WTC11 (cell line): ENCODE data around the gene SGCD. TPM values are rescaled to one million over a fixed set of nuclear protein-coding genes. Genes with fewer than 3 reads are reported as not detected.

Source experiments
- ATAC-seq: fragments of 200-7000 bp; cut with Tn5 transposase; 2 replicates; pipeline ENCODE4 v1.10.0; 2021; ENCODE audit warnings: mild to moderate bottlenecking, moderate library complexity
- CTCF ChIA-PET: fragments of 300-600 bp; sonication (Branson Sonifier 250); formaldehyde crosslinking; loops from one replicate; lab custom pipeline; 2021; ENCODE audit warnings: antibody characterized with exemption; lab: Charles Lee
- POLR2A ChIA-PET: fragments of 350-600 bp; sonication (Branson Sonifier 250); formaldehyde crosslinking; loops from one replicate; lab custom pipeline; 2021; ENCODE audit warnings: antibody characterized with exemption; lab: Charles Lee
- DNase-seq: peaks from one replicate; pipeline ENCODE4 v3.0.0; 2021; ENCODE audit warnings: low spot score
- H3K27ac Mint-ChIP-seq: 2 replicates; pipeline ENCODE4 v1.8.0; 2021; ENCODE audit warnings: mixed read lengths
- H3K27me3 Mint-ChIP-seq: 2 replicates; pipeline ENCODE4 v1.8.0; 2021; ENCODE audit warnings: low read depth, mild to moderate bottlenecking, moderate library complexity, mixed read lengths
- H3K36me3 Mint-ChIP-seq: 2 replicates; pipeline ENCODE4 v1.8.0; 2021; ENCODE audit warnings: mixed read lengths
- H3K4me1 Mint-ChIP-seq: 2 replicates; pipeline ENCODE4 v1.8.0; 2022; ENCODE audit warnings: mixed read lengths
- H3K4me3 Mint-ChIP-seq: 2 replicates; pipeline ENCODE4 v1.8.0; 2021; ENCODE audit warnings: mild to moderate bottlenecking, moderate library complexity, mixed read lengths
- H3K9me3 Mint-ChIP-seq: 2 replicates; pipeline ENCODE4 v1.8.0; 2021; ENCODE audit warnings: mixed read lengths
- CBFB ChIP-seq: sonication (generic); formaldehyde crosslinking; IDR thresholded peaks from 2 replicates; pipeline ENCODE4 v1.8.1; 2022; ENCODE audit warnings: mild to moderate bottlenecking, low read depth, missing genetic modification reagents
- EMX1 ChIP-seq: fragments of 250-450 bp; sonication (Bioruptor Pico); IDR thresholded peaks from 2 replicates; pipeline ENCODE4 v1.8.0; 2021; ENCODE audit warnings: mild to moderate bottlenecking
- FOXJ3 ChIP-seq: sonication (generic); formaldehyde crosslinking; IDR thresholded peaks from 2 replicates; pipeline ENCODE4 v1.9.0; 2021; ENCODE audit warnings: missing genetic modification reagents, mild to moderate bottlenecking, borderline replicate concordance
- FOXK1 ChIP-seq: sonication (generic); formaldehyde crosslinking; IDR thresholded peaks from 2 replicates; pipeline ENCODE4 v1.8.0; 2022; ENCODE audit warnings: mild to moderate bottlenecking, moderate library complexity, missing genetic modification reagents
- FOXP4 ChIP-seq: sonication (generic); formaldehyde crosslinking; IDR thresholded peaks from 2 replicates; pipeline ENCODE4 v1.8.0; 2022; ENCODE audit warnings: mild to moderate bottlenecking, missing genetic modification reagents
- GABPB1 ChIP-seq: sonication (generic); formaldehyde crosslinking; IDR thresholded peaks from 2 replicates; pipeline ENCODE4 v1.8.1; 2023; ENCODE audit warnings: mild to moderate bottlenecking, missing genetic modification reagents
- GRHL2 ChIP-seq: fragments of 250-450 bp; sonication (Bioruptor Pico); IDR thresholded peaks from 2 replicates; pipeline ENCODE4 v1.8.0; 2022; ENCODE audit warnings: mild to moderate bottlenecking, moderate library complexity; ENCODE audit not compliant: insufficient replicate concordance, severe bottlenecking
- IRF1 ChIP-seq: sonication (generic); formaldehyde crosslinking; IDR thresholded peaks from 2 replicates; pipeline ENCODE4 v1.8.0; 2023; ENCODE audit warnings: missing genetic modification reagents
- JAZF1 ChIP-seq: fragments of 250-450 bp; sonication (Bioruptor Pico); IDR thresholded peaks from 2 replicates; pipeline ENCODE4 v1.9.0; 2021; ENCODE audit warnings: moderate library complexity, mild to moderate bottlenecking, inconsistent platforms
- NFYB ChIP-seq: sonication (generic); formaldehyde crosslinking; conservative IDR thresholded peaks from 2 replicates; pipeline ENCODE4 v1.8.0; 2022; ENCODE audit warnings: low read depth, missing genetic modification reagents
- SMAD4 ChIP-seq: sonication (generic); formaldehyde crosslinking; IDR thresholded peaks from 2 replicates; pipeline ENCODE4 v1.8.0; 2022; ENCODE audit warnings: mild to moderate bottlenecking, missing genetic modification reagents
- STAT6 ChIP-seq: sonication (generic); formaldehyde crosslinking; conservative IDR thresholded peaks from 2 replicates; pipeline ENCODE4 v1.8.1; 2023; ENCODE audit warnings: mild to moderate bottlenecking, low read depth, missing genetic modification reagents, moderate library complexity
- TEAD4 ChIP-seq: sonication (generic); formaldehyde crosslinking; IDR thresholded peaks from 2 replicates; pipeline ENCODE4 v1.8.0; 2022; ENCODE audit warnings: mild to moderate bottlenecking, missing genetic modification reagents
- TP53 ChIP-seq: sonication (generic); formaldehyde crosslinking; IDR thresholded peaks from 2 replicates; pipeline ENCODE4 v1.8.1; 2023; ENCODE audit warnings: mild to moderate bottlenecking, missing genetic modification reagents
- USF2 ChIP-seq: sonication (generic); formaldehyde crosslinking; IDR thresholded peaks from 2 replicates; pipeline ENCODE4 v1.8.1; 2023; ENCODE audit warnings: mild to moderate bottlenecking, missing genetic modification reagents, moderate library complexity
- ZNF121 ChIP-seq: sonication (generic); formaldehyde crosslinking; IDR thresholded peaks from 2 replicates; pipeline ENCODE4 v1.8.0; 2023; ENCODE audit warnings: missing genetic modification reagents
- ZNF232 ChIP-seq: sonication (generic); formaldehyde crosslinking; IDR thresholded peaks from 2 replicates; pipeline ENCODE4 v1.8.0; 2022; ENCODE audit warnings: mild to moderate bottlenecking, missing genetic modification reagents
- ZNF263 ChIP-seq: sonication (generic); formaldehyde crosslinking; IDR thresholded peaks from 2 replicates; pipeline ENCODE4 v1.8.1; 2022; ENCODE audit warnings: low read depth, mild to moderate bottlenecking, moderate library complexity, missing genetic modification reagents
- ZNF396 ChIP-seq: fragments of 250-450 bp; sonication (Bioruptor Pico); IDR thresholded peaks from 2 replicates; pipeline ENCODE4 v1.8.0; 2021; ENCODE audit warnings: mild to moderate bottlenecking, moderate library complexity, borderline replicate concordance
- total RNA-seq: library from RNA; stranded (reverse); gene quantifications from 3 replicates; pipeline ENCODE4 v1.2.3, GENCODE V29; 2021
- TF ChIP-seq, protein P1 (sequence below): fragments of 250-450 bp; sonication (Bioruptor Pico); IDR thresholded peaks from 2 replicates; pipeline ENCODE4 v1.9.0; 2021; ENCODE audit warnings: moderate library complexity, mild to moderate bottlenecking, inconsistent platforms, borderline replicate concordance
- TF ChIP-seq, protein P2 (sequence below): sonication (generic); formaldehyde crosslinking; IDR thresholded peaks from 2 replicates; pipeline ENCODE4 v1.8.1; 2022; ENCODE audit warnings: missing genetic modification reagents, borderline replicate concordance

Gene SGCD
- total RNA-seq, 1 experiment from 2014 or later, result 0.33 TPM

- TF ChIP-seq GRHL2 (no peak), USF2 (CRISPR knock-in tag) (no peak), TP53 (CRISPR knock-in tag) (no peak), STAT6 (CRISPR knock-in tag) (no peak), ZNF121 (CRISPR knock-in tag) (no peak), FOXJ3 (no peak), SMAD4 (no peak), ZNF232 (CRISPR knock-in tag) (no peak)
- TF ChIP-seq, protein P1, sequence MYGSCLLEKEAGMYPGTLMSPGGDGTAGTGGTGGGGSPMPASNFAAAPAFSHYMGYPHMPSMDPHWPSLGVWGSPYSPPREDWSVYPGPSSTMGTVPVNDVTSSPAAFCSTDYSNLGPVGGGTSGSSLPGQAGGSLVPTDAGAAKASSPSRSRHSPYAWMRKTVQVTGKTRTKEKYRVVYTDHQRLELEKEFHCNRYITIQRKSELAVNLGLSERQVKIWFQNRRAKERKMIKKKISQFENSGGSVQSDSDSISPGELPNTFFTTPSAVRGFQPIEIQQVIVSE (CRISPR knock-in tag), result no peak
Measured at GRCh38 chr5:156476158-156476551, 149.2 kb downstream of the SGCD start (continued).

DNA sequence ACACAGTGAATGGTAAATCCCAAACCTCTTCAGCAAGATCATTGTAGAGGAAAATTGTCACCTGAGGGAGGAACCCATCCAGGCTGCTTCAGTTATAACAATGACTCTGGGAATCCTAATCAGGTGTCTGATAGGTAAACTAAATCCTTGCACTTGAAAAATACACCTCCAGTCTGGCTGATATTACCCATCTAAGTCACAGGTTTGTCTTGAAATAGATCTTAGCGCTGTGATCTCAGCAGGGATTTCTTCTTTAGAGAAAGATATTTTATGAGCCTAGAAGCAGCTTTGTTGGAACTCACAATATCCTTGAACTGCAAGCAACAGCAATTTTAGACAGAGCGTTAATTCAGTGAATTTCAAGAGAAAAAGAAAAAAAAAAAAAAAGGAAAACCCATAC lies 149.7 kb downstream of the SGCD start:
- POLR2A ChIA-PET, result interaction anchor here (0.7 kb wide), 2 partner anchors 17 to 79 kb away, joined by 5 to 6 read pairs; no protein-coding TSS in a partner anchor
- no peak for DNase-seq
- ATAC-seq, result no peak
- no peak overlapping the region for H3K27ac Mint-ChIP-seq
- CTCF ChIA-PET, result interaction anchor here (0.6 kb wide), 1 partner anchor 533 kb away, joined by 3 read pairs; no protein-coding TSS in a partner anchor
- no peak for TF ChIP-seq NFYB (CRISPR knock-in tag)
- no peak for TF ChIP-seq FOXK1 (CRISPR knock-in tag)
- TF ChIP-seq GABPB1 (CRISPR knock-in tag), result no peak
- no peak for TF ChIP-seq EMX1
- TF ChIP-seq JAZF1 (CRISPR knock-in tag), result no peak
- TF ChIP-seq, all 79 proteins: peak for 0
- H3K4me3 Mint-ChIP-seq, result no peak overlapping the region
- H3K27me3 Mint-ChIP-seq, result no peaks in the 10 kb centered on the region
- no peaks in the 10 kb centered on the region for H3K36me3 Mint-ChIP-seq
- peaks cover 10% of the 10 kb centered on the region for H3K4me1 Mint-ChIP-seq
- peaks cover 11% of the 10 kb centered on the region for H3K9me3 Mint-ChIP-seq

DNA sequence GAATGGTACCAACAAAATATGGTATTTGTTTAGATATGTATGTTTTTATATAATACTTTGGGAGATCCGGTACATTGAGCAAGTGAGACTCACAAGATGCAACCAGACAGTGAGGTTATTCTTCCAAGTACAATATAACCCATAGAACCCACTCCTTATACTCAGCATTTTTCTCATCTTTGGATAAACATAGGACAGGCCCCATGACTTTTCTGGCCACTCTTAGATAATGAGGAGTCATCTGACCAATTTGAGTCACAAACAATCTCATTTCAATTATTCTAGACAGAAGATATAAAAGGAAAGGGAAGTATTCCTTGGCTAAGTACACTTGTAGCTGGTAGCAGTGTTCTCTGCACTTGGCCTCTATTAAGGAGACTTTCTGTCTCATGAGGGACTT lies 150.2 kb downstream of the SGCD start:
- ATAC-seq, result no peak

More for the DNA sequence above, 150.2 kb downstream of the SGCD start:
- H3K36me3 Mint-ChIP-seq, result no peaks in the 10 kb centered on the region
- no peak for TF ChIP-seq FOXJ3
- TF ChIP-seq CBFB (CRISPR knock-in tag), result no peak
- no peak for TF ChIP-seq ZNF396
- no peak for TF ChIP-seq USF2 (CRISPR knock-in tag)
- TF ChIP-seq ZNF263, result no peak
- no peak for TF ChIP-seq FOXP4 (CRISPR knock-in tag)
- TF ChIP-seq TEAD4 (CRISPR knock-in tag), result no peak
- TF ChIP-seq IRF1 (CRISPR knock-in tag), result no peak
- no peak for TF ChIP-seq STAT6 (CRISPR knock-in tag)
- no peak for TF ChIP-seq NFYB (CRISPR knock-in tag)
- TF ChIP-seq, protein P2, sequence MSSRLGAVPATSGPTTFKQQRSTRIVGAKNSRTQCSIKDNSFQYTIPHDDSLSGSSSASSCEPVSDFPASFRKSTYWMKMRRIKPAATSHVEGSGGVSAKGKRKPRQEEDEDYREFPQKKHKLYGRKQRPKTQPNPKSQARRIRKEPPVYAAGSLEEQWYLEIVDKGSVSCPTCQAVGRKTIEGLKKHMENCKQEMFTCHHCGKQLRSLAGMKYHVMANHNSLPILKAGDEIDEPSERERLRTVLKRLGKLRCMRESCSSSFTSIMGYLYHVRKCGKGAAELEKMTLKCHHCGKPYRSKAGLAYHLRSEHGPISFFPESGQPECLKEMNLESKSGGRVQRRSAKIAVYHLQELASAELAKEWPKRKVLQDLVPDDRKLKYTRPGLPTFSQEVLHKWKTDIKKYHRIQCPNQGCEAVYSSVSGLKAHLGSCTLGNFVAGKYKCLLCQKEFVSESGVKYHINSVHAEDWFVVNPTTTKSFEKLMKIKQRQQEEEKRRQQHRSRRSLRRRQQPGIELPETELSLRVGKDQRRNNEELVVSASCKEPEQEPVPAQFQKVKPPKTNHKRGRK (CRISPR knock-in tag), result no peak
- H3K4me1 Mint-ChIP-seq, result peaks cover 10% of the 10 kb centered on the region
- ChIA-PET CTCF (no interaction called here), POLR2A (interaction anchor here (0.6 to 0.7 kb wide), 2 partner anchors 17 to 40 kb away, joined by 4 to 6 read pairs; no protein-coding TSS in a partner anchor)
- H3K9me3 Mint-ChIP-seq, result peaks cover 11% of the 10 kb centered on the region
- H3K27me3 Mint-ChIP-seq, result no peaks in the 10 kb centered on the region
- H3K4me3 Mint-ChIP-seq, result no peak overlapping the region
- no peak for DNase-seq
- no peak overlapping the region for H3K27ac Mint-ChIP-seq
